Natural killer cell treated with Interleukin-12 subunit alpha and Interleukin-12 subunit beta and Interleukin-15 and Interleukin-18, amount 100 ng/mL, for 72 hours (primary cell): Measurements from ENCODE around the gene F12. TPM values are rescaled to one million over a fixed set of nuclear protein-coding genes. Genes with fewer than 3 reads are reported as not detected.

ENCODE experiments used
- ATAC-seq, 2 donors: fragments of 150-1000 bp; cut with Tn5 transposase in 1 of 2; sonication (Bioruptor Pico), chemical (Tn5 transposase) in 1 of 2; 2 replicates each; pipeline ENCODE4 v1.10.0; 2021
- DNase-seq: peaks from one replicate; pipeline ENCODE4 v3.0.0; 2022; ENCODE audit warnings: low spot score
- H3K27ac Mint-ChIP-seq, 2 donors: 1 replicate in 1 of 2; 2 replicates in 1 of 2; pipeline ENCODE4 v1.8.0; 2022; ENCODE audit warnings: mixed read lengths in 2 of 2, mild to moderate bottlenecking in 1 of 2, moderate library complexity in 1 of 2
- H3K27me3 Mint-ChIP-seq, 2 donors: 1 replicate in 1 of 2; 2 replicates in 1 of 2; pipeline ENCODE4 v1.8.0; 2022; ENCODE audit warnings: mixed read lengths in 2 of 2
- H3K36me3 Mint-ChIP-seq: one replicate; pipeline ENCODE4 v1.8.0; 2022; ENCODE audit warnings: mixed read lengths
- H3K4me1 Mint-ChIP-seq, 2 donors: 1 replicate in 1 of 2; 2 replicates in 1 of 2; pipeline ENCODE4 v1.8.0; 2022; ENCODE audit warnings: low read depth in 2 of 2, mixed read lengths in 2 of 2, mild to moderate bottlenecking in 1 of 2
- H3K4me3 Mint-ChIP-seq: one replicate; pipeline ENCODE4 v1.8.0; 2022; ENCODE audit warnings: mixed read lengths
- H3K9me3 Mint-ChIP-seq: 2 replicates; pipeline ENCODE4 v1.8.0; 2022; ENCODE audit warnings: mixed read lengths
- total RNA-seq, 2 donors: library from RNA; stranded (reverse); gene quantifications; one replicate each; pipeline ENCODE4 v1.2.3, GENCODE V29; 2022

The F12 gene
- total RNA-seq, 2 donors from 2014 or later, result 0.45 TPM; not detected in 1

GRCh38 chr5:177355868-177356168 is 53.5 kb downstream of the F12 start:
- ATAC-seq, result no peak
- no peaks in the 10 kb centered on the region for H3K27me3 Mint-ChIP-seq
- H3K4me1 Mint-ChIP-seq, result peaks cover 61 to 62% of the 10 kb centered on the region in 2 donors
- DNase-seq, result no peak
- H3K27ac Mint-ChIP-seq, result peak overlapping the region in 1 of 2 donors; percentile 60
- peak overlapping the region; percentile 89 for H3K4me3 Mint-ChIP-seq
- no peaks in the 10 kb centered on the region for H3K36me3 Mint-ChIP-seq
- H3K9me3 Mint-ChIP-seq, result no peaks in the 10 kb centered on the region

- peak overlapping the region in 1 of 2 donors; percentile 60 for H3K27ac Mint-ChIP-seq
- ATAC-seq (no peak), DNase-seq (no peak)
- H3K9me3 Mint-ChIP-seq, result no peaks in the 10 kb centered on the region
- H3K27me3 Mint-ChIP-seq, result no peaks in the 10 kb centered on the region
- H3K4me1 Mint-ChIP-seq, result peaks cover 64 to 66% of the 10 kb centered on the region in 2 donors
- no peak overlapping the region for H3K4me3 Mint-ChIP-seq
- H3K36me3 Mint-ChIP-seq, result no peaks in the 10 kb centered on the region
These were observed 54.0 kb downstream of the F12 start for GRCh38 chr5:177355162-177355867.

- no peak overlapping the region for H3K4me3 Mint-ChIP-seq
- H3K4me1 Mint-ChIP-seq, result peaks cover 65 to 66% of the 10 kb centered on the region in 2 donors
- H3K9me3 Mint-ChIP-seq, result no peaks in the 10 kb centered on the region
- H3K27ac Mint-ChIP-seq, result peak overlapping the region; percentile 15 to 36
- H3K27me3 Mint-ChIP-seq, result no peaks in the 10 kb centered on the region
- H3K36me3 Mint-ChIP-seq, result peaks cover 3% of the 10 kb centered on the region
- DNase-seq, result no peak
- no peak for ATAC-seq
These were observed 54.7 kb downstream of the F12 start for GRCh38 chr5:177354711-177355110.

- ATAC-seq, result no peak
- H3K9me3 Mint-ChIP-seq, result no peaks in the 10 kb centered on the region
- H3K27me3 Mint-ChIP-seq, result no peaks in the 10 kb centered on the region
- peaks cover 66 to 68% of the 10 kb centered on the region in 2 donors for H3K4me1 Mint-ChIP-seq
- H3K27ac Mint-ChIP-seq, result peak overlapping the region; percentile 15 to 36
- H3K36me3 Mint-ChIP-seq, result peaks cover 8% of the 10 kb centered on the region
- DNase-seq, result no peak
- H3K4me3 Mint-ChIP-seq, result no peak overlapping the region
These were observed 55.1 kb downstream of the F12 start for GRCh38 chr5:177354256-177354655.

- Mint-ChIP-seq H3K4me3 (no peak overlapping the region), H3K4me1 (peaks cover 58 to 63% of the 10 kb centered on the region in 2 donors), H3K9me3 (no peaks in the 10 kb centered on the region), H3K27ac (peak overlapping the region; percentile 45 to 98), H3K27me3 (no peaks in the 10 kb centered on the region), H3K36me3 (peaks cover 12% of the 10 kb centered on the region)
- no peak for ATAC-seq
- DNase-seq, result no peak
These were observed 56.3 kb downstream of the F12 start for GRCh38 chr5:177353093-177353492.

Other genes with a start within 250 kb of the F12 start
- gene RAB24, start 105.8 kb downstream of the F12 start, total RNA-seq, result 10 to 100 TPM; 44.2 to 49.8 TPM
- 100 to 1,000 TPM; 310 to 360 TPM for gene PRELID1, start 105.8 kb downstream of the F12 start, total RNA-seq
- gene MXD3, start 97.7 kb downstream of the F12 start, total RNA-seq, result 10 to 100 TPM; 15.0 to 24.8 TPM
- gene LMAN2, start 57.9 kb downstream of the F12 start, total RNA-seq, result 100 to 1,000 TPM; 136 to 150 TPM
- 10 to 100 TPM; 26.5 to 45.4 TPM for gene RGS14, start 51.6 kb downstream of the F12 start, total RNA-seq
- gene SLC34A1, start 25.1 kb downstream of the F12 start, total RNA-seq, result not detected
- not detected for gene PFN3, start 8.9 kb downstream of the F12 start, total RNA-seq
- 100 to 1,000 TPM in 1 of 2 donors, 10 to 100 TPM in 1; 58.1 to 113 TPM for gene GRK6, start 17.1 kb upstream of the F12 start, total RNA-seq
- gene PRR7, start 37.2 kb upstream of the F12 start, total RNA-seq, result 1 to 10 TPM in 1 of 2 donors, under 1 TPM in 1; 0.83 to 2.6 TPM
- 10 to 100 TPM in 1 of 2 donors, 1 to 10 TPM in 1; 7.1 to 13.3 TPM for gene DBN1, start 64.1 kb upstream of the F12 start, total RNA-seq
- 10 to 100 TPM; 15.5 to 39.1 TPM for gene PDLIM7, start 88.0 kb upstream of the F12 start, total RNA-seq
- 10 to 100 TPM; 10.0 to 18.0 TPM for gene DOK3, start 100.3 kb upstream of the F12 start, total RNA-seq
- gene DDX41, start 107.4 kb upstream of the F12 start, total RNA-seq, result 100 to 1,000 TPM; 162 to 168 TPM
- gene FAM193B, start 145.0 kb upstream of the F12 start, total RNA-seq, result 100 to 1,000 TPM in 1 of 2 donors, 10 to 100 TPM in 1; 57.9 to 135 TPM
- gene TMED9, start 182.6 kb upstream of the F12 start, total RNA-seq, result 100 to 1,000 TPM; 177 to 236 TPM
- gene B4GALT7, start 190.6 kb upstream of the F12 start, total RNA-seq, result 10 to 100 TPM; 26.6 to 42.8 TPM